HG02981 (cell line): ENCODE results near the gene MAP2K2.

ENCODE experiments used
- ATAC-seq: cut with Tn5 transposase; IDR thresholded peaks from one replicate; pipeline ENCODE4 v1.9.1; 2021; ENCODE audit warnings: mild to moderate bottlenecking, moderate library complexity; ENCODE audit not compliant: unreplicated experiment

MAP2K2 gene

DNA sequence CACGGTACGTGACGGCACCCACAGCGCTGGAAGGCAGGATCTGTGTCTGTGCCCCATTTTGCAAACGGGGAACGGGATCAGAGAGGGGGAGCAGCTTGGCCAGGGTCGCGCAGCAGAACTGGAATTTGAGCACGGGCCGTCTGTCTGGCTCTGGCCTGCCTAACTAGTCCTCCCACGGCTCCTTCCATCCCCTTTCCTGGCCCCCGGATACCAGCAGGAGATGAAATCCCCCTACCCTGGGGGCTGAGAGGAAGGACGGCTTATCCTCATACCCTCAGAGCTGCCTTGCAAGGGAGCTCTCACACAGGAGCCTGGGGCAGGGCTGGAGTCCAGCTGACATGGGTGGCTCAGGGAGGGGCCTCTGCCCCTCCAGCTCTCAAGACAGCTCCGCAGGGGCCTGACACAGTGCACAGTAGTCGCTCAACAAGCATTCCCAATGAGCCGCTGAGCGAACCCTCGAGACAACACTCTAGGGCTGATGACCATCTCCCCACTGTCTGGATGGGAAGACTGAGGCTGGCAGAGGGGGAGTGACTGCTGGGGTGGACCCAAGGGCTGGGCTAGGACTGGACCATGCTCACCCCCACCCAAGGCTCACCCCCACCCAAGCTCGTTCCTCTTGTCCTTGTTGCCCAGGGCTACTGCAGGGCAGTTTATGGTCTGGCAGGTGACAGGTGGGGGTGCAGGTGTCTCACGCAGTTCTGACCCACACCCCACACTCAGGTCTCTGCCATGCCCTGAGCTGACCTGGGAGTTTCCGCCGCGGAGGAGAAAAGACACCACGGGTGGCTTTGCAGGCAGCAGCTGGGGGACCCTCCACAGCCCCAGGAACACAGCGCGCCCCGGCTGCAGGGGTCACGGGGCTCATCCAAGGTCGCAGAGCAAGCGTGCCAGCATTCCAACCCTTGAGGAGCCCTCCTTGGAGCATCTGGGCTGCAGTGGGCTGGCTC, 61.2 kb downstream of the MAP2K2 start:
- no peak for ATAC-seq

DNA sequence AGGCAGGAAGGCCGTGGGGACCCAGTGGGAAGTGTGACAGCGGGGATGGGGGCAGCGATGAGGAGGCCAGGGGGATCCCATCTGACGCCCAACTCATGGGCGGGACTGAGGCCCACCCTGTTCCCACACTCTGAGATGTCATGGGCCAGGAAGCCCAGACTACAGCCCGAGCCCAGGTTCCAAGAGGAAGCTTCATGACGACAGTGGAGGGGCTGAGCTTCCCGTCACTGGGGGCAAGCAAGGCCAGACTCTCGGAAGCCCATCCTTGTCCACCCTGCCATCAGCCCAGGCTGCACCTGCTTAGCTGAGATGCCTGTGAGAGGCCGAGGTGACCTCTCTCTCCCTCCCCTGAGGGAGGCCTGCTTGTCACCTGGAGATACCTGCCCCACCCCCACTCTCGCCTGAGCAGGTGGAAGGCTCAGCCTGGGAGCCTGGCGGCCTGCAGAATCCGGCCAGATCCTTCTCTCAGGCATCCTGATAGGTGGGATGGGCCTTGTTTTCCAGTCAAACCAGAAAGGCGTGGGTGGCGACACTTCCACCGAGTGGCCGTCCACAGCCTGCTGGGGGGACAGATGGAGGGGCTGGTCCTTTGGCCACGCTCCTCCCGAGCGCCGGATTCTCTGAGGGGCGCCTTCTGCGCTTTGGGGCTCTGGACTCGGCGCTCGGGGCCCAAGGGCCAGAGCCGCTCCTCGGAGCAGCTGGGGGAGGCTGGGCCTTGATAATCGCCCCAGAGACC, 62.1 kb downstream of the MAP2K2 start:
- ATAC-seq: no peak

DNA sequence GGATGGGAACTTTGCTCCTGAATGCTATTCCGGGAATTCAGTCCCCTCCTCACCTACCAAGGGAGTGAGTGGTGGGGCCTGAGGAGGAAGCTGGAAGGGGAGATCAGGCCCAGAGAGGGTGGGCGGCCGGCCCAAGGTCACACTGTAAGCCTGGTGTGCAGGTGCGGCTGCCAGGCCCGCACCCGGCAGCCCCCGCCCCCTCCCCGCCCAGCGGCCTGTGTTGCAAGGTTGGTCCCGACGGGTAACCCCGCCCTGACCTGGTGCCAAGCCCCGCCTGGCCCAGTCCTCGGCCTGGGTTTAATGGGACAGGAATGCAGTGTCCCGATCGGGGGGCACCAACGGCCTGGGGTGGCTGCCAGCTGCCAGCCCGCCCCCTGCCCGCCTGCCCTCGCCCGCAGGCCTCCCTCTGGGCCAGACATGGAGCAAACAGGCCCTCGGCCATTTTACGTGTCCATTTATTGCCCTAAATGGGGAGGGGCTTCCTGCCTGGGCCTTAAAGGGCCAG, 62.7 kb downstream of the MAP2K2 start:
- ATAC-seq: no peak

DNA sequence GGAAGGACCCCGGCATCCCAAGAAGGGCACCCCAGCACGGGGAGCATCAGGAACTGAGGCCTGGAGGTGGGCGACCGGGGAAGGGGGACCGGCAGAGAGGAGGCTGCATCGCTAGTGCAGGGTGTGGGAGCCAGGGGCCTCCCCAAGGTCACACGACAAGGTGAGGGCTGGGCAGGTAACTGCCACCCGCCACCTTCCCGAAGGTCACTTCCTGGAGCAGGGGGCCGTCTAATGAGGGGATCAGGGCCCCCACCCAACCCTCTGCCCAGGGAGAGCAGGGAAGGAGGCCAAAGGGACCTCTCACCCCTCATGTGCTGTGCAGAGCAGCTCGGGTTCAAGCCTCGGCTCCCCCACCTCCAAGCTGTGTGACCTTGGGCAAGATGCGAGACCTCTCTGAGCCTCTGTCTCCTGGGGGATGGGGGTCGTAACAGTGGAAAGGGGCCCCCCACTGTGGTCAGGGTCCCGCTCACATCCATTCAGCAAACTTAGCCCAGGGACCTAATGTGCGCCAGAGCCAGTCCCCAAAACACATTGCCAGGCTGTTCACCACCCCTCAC, 63.2 kb downstream of the MAP2K2 start:
- ATAC-seq: no peak

DNA sequence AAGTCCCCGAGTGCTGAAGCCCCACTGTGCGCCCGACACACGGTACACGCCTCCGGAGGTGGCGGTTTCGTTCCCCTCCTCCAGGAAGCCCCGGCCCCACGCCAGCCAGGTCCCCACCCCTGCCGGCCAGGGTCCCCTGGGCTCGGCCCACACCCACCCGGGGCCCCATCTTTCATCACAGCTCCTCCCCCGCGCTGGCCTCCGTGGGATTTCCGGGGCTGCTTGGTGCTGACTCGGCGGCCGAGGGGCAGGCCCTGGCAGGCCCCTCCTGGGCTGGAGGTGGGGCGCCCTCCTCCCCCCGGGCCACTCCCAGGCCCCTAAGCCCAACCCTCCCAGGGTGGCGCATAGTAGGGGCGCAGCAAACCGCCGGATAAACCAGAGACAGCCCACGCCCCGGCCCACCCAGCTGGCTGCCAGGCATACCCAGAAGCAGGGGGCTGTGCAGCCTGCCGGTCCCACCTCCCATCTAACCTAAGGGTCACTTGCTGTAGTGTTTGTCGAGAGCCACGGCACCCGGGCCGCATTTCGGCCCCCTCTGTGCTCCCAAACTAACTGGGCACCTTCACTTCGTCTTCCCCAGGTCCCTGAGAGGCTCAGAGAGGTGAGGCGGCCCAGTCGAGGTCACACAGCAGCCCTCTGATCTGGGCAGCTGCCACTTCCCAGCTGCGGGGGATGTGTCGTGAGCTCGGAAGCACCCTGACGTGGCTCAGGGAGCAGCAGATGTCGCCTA, 63.9 kb downstream of the MAP2K2 start:
- no peak for ATAC-seq

DNA sequence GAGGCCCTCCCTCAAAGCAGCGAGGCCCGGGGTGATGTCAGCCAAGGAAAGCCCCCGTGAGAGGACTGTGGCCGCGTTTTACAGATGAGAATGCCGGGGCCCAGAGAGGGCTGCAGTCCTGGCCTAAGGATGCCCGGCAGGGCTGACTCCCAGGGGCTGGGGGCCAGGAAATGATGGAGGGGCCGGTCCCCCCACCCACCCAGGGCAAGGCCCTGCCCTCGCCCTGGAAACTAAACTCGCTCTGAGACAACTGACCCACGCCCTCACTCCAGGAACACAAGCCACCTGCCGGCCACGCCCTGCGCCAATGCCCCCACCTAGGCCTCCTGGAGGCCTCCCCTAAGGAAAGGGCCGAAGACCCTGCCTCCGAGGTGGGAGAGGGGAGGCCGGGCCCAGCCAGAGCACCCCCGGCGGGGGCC, 64.5 kb downstream of the MAP2K2 start:
- no peak for ATAC-seq

DNA sequence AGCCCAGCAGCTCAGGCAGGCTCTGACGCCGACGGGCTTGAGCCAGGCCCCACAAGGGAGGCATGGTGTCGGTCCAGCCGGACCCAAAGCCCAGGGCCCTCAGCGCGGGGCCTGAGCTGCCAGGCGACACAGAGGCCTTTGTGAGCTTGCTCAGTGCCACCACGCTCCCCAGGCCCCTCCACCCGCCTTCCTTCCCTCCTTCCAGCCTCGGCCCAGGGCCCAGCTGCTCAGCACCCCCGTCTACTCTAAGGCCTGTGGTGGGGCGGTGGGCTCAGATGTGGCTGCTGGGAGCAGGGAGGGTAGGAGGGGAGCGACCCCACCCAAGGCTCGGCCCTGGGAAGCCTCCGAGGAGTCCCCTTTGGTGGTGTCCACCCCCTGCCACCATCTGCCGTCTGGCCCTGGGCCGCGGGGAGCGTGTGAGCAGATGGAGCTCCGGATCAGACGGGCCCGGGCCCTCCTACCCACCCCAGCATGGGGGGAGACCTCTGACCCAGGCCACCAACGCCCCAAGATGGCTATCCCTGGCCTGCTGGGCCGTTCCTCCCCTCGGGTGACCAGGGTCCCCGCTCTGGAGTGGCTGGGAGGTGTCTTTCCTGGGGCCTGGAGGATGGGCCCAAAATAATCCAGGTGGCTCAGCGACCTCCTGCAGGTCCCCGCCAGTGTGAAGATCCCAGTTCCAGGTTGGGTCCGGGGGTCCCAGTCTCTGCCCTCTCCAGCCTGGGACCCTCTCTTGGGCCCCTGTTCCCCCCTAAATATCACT, 65.0 kb downstream of the MAP2K2 start:
- ATAC-seq: no peak

DNA sequence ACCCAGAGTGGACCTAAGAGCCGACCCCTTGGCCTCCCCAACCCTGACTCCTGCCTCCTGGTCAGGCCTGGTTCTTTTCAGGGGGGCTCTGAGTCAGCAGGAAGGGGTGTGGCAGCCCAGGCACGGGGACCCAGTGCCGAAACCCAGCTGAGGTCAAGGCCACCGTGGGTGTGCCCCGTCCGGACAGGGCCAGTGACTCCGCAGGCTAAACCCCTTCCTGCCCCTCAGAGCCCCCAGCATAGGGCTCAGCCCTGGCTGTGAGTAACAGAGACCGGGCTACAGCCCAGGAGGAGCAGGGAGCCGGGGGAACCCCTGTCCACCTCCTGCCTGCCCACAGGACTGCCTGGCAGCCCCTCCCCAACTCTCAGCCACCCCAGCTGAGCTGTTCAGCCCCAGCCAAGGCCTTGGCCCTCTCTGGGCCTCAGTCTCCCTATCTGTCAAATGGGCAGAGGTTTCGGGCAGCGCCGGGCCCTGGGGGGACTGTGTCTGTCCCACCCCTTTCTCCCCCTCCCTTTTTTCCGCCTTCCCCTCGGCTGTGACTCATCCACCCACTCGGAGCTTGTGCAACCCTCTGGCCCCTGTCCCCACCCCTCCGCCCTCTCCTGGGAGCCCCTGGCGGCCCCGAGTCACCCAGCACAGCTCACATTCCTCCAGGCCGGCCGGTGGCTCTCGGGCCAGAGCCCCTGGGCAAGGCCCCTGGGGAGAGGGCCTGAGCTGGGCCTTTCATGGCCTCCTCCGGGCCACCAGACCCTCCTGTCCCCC, 65.8 kb downstream of the MAP2K2 start:
- no peak for ATAC-seq

DNA sequence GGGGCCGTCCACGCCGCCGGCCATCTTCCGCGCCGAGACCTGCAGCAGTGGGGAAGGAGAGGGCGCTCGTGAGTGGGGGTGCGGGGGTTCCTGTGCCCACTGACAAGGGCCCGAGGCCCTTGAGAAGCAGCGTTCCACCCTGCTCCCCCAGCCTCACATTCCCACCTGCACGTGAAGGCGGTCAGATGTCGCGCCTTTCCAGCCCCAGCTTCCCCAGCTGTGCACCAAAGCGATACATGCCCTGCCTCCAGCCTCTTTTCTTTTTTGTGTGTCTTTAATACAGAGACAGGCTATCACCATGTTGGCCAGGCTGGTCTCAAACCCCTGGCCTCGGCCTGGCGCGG, 68.7 kb downstream of the MAP2K2 start:
- ATAC-seq: no peak

DNA sequence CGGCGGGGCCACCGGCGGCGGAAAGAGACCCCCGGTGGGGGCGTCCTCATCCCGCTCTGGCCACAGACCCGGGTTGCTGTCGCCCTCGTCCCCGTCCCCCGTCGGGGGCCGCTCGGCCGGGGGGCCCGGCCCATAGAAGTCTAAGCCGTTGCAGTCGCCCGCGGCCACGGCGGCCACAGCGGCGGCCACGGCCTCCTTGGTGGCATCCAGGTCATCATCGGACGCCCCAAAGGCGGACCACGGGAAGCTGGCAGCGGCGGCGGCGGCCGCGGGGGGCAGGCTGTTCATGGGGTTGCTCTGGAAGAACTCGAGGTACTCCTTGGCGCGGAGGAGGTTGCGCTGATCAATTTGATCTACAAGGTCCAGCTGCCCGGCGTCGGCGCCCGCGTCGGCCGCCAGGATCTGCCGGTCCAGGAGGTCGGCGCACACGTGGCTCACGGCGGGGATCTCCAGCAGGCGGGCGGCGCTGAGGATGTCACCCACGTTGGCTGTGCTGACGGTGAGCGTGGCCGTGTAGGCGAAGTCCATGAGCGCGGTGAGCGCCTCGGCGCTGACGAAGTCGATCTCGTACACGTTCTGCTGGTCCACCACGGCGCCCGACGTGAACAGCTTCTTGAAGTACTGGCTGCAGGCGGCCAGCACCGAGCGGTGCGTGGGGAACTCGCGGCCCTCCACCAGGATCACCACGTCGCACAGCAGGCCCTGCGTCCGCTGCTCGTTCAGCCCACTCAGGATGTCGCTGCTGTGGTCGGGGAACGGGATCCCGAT, 69.3 kb downstream of the MAP2K2 start:
- ATAC-seq: no peak

DNA sequence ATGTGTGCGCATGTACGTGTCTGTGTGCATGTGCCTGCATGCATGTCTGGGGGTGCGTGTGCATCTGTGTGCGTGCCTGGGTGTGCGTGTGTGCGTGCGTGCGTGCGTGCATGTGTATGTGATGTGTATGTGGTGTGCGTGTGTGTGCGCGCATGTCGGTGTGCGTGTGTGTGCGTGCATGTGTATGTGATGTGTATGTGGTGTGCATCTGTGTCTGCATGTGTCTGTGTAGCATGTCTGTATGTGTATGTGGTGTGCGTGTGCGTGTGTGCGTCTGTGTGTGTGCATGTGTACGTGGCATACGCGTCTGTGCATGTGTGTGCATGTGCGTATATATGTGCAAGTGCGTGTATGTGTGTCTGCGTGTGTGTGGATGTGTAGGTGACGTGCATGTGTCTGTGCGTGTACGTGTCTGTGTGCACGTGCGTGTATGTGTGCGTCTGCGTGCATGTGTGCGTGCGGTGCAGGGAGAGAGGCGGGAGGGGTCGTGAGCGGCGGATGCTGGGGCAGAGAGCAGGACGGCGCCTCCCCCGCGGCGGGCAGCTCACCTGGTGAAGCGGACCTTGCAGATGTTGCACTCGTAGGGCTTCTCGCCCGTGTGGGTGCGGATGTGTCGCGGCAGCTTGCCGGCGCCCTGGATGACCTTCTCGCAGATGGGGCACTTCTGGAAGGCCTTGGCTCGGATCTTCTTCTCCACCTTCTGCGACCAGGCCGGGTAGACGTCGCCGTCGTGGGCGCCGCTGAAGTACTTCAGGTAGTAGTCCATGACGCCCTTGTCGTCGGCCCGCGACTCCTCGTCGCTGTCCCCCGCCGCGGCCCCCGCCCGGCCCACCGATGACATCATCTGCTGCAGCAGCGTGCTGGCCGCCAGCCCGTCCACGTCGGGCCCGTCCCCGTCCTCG, 70.2 kb downstream of the MAP2K2 start:
- ATAC-seq: no peak

DNA sequence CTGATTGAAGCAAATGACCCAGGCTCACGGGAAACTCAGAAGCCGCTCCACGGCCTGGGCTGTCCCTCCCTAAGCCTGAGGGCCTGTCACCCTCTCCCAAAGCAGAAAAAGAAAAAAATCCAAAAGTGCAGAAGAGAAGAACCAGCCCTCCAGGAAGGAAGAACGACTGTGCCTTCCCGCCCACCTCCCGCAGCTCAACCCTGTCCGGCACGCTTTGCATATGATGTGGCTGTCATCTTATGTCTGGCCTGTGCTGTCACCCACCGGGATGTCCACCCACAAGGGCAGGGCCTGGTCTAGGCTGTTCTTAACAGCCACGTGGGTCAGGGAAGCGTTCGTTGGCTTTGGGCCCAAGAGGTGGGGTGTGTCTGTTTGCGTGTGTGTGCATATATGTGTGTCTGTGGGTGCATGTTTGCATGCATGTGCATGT, 70.9 kb downstream of the MAP2K2 start:
- ATAC-seq: no peak

DNA sequence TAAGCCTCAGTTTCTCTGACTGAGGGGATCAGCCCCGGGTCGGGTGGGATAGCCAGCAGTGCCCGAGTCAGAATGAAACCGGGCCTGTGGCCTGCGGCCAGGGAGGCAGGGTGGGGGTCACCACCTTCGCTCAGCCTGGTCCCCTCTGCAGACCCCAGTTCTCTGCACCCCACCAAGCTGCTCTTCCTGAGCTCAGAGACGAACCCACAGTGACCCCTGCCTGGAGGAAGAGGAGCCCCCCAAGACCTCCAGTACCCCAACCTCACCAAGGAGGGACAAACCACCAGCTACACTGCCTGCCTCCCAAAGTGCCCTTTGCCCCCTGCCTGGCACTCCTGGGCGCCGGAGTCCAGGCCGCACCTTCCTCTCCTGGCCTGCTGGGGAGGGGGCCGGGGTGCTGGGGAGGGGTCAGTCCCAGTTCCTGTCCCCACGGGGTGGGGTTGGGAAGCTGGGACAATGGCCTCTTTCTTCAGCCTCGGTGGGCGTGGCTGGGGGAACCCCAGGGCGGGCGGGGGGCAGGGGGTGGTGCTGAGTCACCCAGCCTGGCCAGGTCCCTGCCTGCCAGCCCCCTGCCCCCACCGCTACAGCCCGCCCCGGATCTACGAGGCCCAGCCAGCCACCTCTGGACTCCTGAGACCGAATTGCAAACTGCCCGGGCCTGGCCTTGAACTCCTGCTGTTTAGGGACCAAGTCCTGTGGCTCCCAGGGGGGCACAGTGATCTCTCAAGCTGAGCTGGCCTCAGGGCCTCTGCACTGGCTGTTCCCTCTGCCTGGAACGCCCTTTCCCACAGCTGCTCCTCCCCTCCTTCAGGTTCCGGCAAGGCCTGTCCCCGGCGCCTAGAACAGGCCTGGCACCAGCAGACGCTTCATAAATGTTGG, 71.6 kb downstream of the MAP2K2 start:
- ATAC-seq: no peak

DNA sequence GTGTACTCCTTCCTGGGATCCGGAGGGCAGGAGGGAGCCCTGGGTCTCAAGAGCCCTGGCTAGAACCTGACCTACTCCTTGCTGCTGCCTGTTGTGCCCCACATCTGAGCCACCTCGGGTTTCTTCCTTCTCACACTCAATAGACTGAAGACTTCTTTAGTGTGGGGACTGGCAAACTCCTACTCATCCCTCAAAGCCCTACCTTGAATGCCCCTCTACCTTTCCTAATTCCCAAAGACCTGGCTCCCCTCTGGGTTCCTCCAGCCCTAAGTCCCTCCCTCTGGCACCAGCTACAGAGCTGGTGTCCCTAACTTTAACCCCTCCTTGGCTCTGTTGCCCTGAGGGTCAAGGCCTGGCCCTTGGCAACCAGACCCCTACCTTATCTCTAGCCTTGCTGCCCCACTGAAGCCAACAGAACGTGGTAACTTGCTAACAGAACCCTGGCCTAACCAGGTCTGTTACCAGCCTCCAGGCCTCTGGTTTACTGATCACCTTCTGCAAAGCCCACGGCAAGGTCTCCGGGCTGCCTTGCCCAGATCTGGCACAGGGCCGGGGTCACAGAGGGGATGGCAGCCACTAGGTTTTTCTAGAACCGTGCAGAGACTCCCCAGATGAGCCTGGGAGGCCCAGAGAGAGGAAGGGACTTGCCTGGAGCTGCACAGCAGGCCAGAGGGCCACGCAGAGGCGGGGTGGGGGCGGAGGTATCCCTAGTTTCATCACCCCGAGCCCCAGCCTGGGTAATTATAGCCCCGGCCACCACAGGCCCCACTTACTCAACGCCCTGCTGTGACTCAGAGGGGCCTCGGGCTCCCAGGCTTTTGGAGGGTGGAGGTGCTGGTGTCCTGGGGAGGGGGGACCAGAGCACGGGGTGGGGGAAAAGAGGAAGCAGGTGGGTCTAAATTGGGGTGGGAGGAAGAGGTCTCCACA, 72.5 kb downstream of the MAP2K2 start:
- ATAC-seq: no peak

DNA sequence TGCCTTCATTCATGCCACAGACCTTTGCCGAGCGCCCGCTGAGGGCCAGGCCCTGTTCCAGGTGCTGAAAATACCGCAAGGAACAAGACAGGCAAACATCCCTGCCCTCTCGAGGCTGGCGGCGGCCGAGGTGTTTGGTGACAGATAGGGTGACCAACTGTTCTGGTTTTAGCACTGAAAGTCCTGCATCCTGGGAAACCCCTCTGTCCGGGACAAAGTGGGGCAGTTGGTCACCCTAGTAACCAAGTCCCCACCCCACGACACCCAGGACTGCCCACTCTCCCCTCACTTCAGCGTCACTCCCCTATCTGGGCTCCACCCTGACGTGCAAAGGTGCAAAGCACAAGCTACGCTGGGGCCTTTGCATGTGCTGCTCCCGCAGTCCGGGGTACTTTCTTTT, 74.5 kb downstream of the MAP2K2 start:
- ATAC-seq: no peak
